BLaER1 treated with 17β-estradiol and CSF1 and Interleukin-3, amounts not matched to agents 10 nM and 100 nM (cell line): ENCODE results near the gene ADAMTS2.

Source experiments
- H3K27ac ChIP-seq, 11 experiments: shearing (Covaris generic); formaldehyde crosslinking; 2 replicates each; pipeline ENCODE4 v1.8.1; 2022
- H3K27me3 ChIP-seq, 11 experiments: shearing (Covaris generic); formaldehyde crosslinking; 2 replicates each; pipeline ENCODE4 v1.8.1; 2022
- H3K36me3 ChIP-seq, 11 experiments: shearing (Covaris generic); formaldehyde crosslinking; 2 replicates each; pipeline ENCODE4 v1.8.1; 2022
- H3K4me1 ChIP-seq, 10 experiments: shearing (Covaris generic); formaldehyde crosslinking; 2 replicates each; pipeline ENCODE4 v1.8.1; 2022
- H3K4me2 ChIP-seq, 11 experiments: shearing (Covaris generic); formaldehyde crosslinking; 2 replicates each; pipeline ENCODE4 v1.8.1; 2022
- H3K4me3 ChIP-seq, 10 experiments: shearing (Covaris generic); formaldehyde crosslinking; 2 replicates each; pipeline ENCODE4 v1.8.1; 2022
- H3K9ac ChIP-seq, 11 experiments: shearing (Covaris generic); formaldehyde crosslinking; 2 replicates each; pipeline ENCODE4 v1.8.1; 2022
- H3K9me3 ChIP-seq, 11 experiments: shearing (Covaris generic); formaldehyde crosslinking; replicated peaks in 1 of 11; 2 replicates each; pipeline ENCODE4 v1.8.1; 2022
- H4K20me1 ChIP-seq, 11 experiments: shearing (Covaris generic); formaldehyde crosslinking; 2 replicates each; pipeline ENCODE4 v1.8.1; 2022
- Cebpa-rat ChIP-seq, 11 experiments: shearing (Covaris generic); IDR thresholded peaks; 2 replicates each; pipeline ENCODE4 v1.8.1; 2022

The ADAMTS2 gene

GRCh38 chr5:179294891-179295777, 50.1 kb downstream of the ADAMTS2 start:
- H3K4me2 ChIP-seq = no peak overlapping the region
- H3K9me3 ChIP-seq = peaks cover 0 to 14% (median 4%) of the 10 kb centered on the region in 11 experiments; a peak in 4 of 22 replicates
- H3K4me1 ChIP-seq = peaks cover 2 to 14% (median 7%) of the 10 kb centered on the region in 10 experiments; a peak in 11 of 20 replicates
- no peaks in the 10 kb centered on the region for H4K20me1 ChIP-seq
- H3K36me3 ChIP-seq = no peaks in the 10 kb centered on the region
- H3K27ac ChIP-seq = no peak overlapping the region
- no peaks in the 10 kb centered on the region for H3K27me3 ChIP-seq
- H3K9ac ChIP-seq = no peak overlapping the region
- no peak for TF ChIP-seq Cebpa-rat (IDR thresholded peaks at IDR 0.05)
- H3K4me3 ChIP-seq = no peak overlapping the region

- Histone ChIP-seq H3K9me3 (peaks cover 0 to 10% (median 4%) of the 10 kb centered on the region in 11 experiments; a peak in 3 of 22 replicates), H3K27ac (no peak overlapping the region), H3K9ac (no peak overlapping the region), H3K4me2 (no peak overlapping the region), H3K36me3 (no peaks in the 10 kb centered on the region), H3K4me1 (peaks cover 8 to 22% (median 13%) of the 10 kb centered on the region in 10 experiments; a peak in 15 of 20 replicates), H4K20me1 (no peaks in the 10 kb centered on the region), H3K4me3 (no peak overlapping the region), H3K27me3 (no peaks in the 10 kb centered on the region)
- TF ChIP-seq Cebpa-rat (IDR thresholded peaks at IDR 0.05) = no peak
Observed at GRCh38 chr5:179294131-179294780, 51.0 kb downstream of the ADAMTS2 start.

DNA sequence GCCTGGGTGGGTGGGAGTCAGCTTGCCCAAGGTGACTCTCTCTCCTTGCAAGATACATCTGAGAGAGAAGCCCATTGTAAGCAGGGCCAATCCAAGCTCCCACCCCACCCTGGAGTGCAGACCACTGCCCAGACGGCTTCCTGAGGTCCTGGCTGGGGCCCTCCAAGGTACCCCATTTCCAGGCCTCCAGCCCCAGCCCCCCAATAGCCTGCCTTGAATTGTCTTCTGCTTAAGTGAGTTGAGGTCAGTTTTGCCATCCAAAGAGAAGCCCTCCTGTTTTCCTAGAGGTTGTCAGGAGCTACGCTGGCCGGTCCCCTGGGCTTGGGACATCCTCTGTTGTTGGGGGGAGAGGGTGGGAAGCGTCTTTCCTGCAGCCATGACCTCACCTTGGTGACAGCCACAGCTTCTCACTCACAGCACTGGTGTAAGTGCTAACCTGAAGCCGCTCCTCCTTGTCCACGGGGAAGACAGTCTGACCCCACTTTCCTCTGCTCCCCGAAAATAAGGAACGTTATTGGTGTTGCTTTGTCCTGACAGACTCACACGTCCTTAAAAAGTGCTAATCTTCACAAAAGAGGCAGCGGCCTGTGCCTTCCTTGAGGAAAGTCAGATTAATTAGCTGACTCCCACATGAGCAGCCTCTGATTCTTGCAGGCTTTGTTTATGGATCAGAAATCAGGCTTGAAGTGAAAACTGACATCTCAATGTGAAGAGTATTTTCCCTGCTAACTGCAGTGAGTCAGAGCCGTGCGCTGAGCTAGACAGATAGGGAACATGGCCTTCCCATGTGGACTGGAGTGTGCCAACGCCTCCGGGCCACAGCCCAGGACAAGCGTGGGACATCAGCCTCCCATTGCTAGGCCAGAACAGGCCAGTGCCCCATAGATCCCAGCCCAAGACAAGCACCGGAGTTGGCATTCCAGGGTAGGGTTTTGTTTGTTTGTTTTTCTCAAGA, 52.3 kb downstream of the ADAMTS2 start:
- Histone ChIP-seq H4K20me1 (peaks cover 0 to 10% (median 0%) of the 10 kb centered on the region in 11 experiments; a peak in 2 of 22 replicates), H3K4me3 (no peak overlapping the region), H3K4me2 (no peak overlapping the region), H3K9me3 (peaks cover 0 to 3% (median 0%) of the 10 kb centered on the region in 11 experiments; a peak in 1 of 22 replicates), H3K36me3 (no peaks in the 10 kb centered on the region), H3K27me3 (no peaks in the 10 kb centered on the region), H3K9ac (no peak overlapping the region), H3K4me1 (peaks cover 13 to 35% (median 24%) of the 10 kb centered on the region in 10 experiments; a peak in 19 of 20 replicates), H3K27ac (no peak overlapping the region)
- no peak for TF ChIP-seq Cebpa-rat (IDR thresholded peaks at IDR 0.05)

DNA sequence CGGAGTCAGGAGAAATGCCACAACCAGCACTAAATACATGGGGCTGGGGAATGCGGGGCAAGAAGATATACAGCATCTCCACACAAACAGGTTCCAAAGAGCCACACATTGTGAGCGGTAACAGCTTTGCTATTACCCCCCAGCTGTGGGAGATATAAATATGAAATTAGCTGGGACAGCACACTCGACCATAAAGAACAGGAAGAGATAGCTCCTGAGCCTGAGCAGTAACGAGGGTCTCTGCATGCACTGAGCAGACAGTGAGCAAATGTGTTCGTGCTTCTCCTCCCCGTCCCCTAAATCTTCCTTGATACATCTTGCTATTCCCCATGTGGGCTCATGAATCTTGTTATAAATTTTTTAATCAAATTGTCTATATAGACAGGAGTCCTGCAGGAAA, 53.1 kb downstream of the ADAMTS2 start:
- Histone ChIP-seq H3K27me3 (no peaks in the 10 kb centered on the region), H4K20me1 (peaks cover 0 to 16% (median 0%) of the 10 kb centered on the region in 11 experiments; a peak in 4 of 22 replicates), H3K4me3 (no peak overlapping the region), H3K4me2 (no peak overlapping the region), H3K9ac (no peak overlapping the region), H3K9me3 (no peaks in the 10 kb centered on the region), H3K4me1 (peaks cover 21 to 37% (median 32%) of the 10 kb centered on the region in 10 experiments; a peak in 19 of 20 replicates), H3K36me3 (no peaks in the 10 kb centered on the region), H3K27ac (no peak overlapping the region)
- TF ChIP-seq Cebpa-rat (IDR thresholded peaks at IDR 0.05) = no peak

DNA sequence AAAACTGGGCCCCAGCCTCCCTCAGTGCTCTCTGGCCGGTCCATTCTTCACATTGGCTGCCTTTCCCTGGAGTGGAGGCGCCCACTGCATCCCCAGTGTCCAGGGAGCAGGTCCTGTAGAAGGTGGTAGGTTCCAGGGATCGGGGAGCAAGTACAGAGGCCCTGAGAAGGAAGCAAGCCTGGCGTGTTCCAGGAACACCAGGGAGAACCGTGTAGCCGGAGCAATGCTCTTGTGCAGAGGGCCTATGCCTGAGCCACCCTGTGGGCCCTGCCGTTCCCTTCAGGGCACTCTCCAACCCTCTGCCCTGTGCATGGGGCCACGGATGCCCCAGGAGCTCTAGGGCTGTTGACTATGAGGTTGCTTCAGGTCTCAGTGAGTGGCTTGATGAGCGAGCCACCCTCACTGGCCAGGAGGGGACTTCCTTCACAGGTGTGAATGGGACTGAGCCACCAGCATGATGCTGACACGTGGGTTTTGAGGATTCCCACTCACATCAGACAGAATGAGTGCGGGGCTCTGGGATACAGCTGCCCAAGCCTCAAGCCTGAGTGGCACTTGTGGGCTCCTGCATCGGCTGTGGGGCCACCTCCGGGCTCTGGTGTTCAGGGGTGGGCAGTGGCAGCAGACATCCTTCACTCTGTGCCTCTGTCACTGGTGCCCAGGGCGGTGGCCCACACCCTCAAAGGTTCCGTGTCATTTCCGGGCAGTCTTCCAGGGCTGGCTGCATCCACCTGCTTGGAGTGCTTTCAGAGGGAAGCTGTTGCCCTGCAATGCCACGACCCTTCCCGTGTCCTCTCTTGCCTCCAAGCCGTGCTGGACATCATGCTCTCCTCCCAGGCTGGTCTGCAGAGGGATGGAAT, 54.4 kb downstream of the ADAMTS2 start:
- TF ChIP-seq Cebpa-rat (IDR thresholded peaks at IDR 0.05) = no peak
- Histone ChIP-seq H3K4me3 (no peak overlapping the region), H3K27ac (no peak overlapping the region), H3K4me1 (peaks cover 23 to 50% (median 44%) of the 10 kb centered on the region in 10 experiments; a peak in 19 of 20 replicates), H3K27me3 (no peaks in the 10 kb centered on the region), H3K9me3 (no peaks in the 10 kb centered on the region), H3K36me3 (no peaks in the 10 kb centered on the region), H4K20me1 (peaks cover 0 to 27% (median 0%) of the 10 kb centered on the region in 11 experiments; a peak in 7 of 22 replicates), H3K9ac (no peak overlapping the region), H3K4me2 (peak overlapping the region in 7 of 11 experiments; percentile 4 to 90 (median 27); a peak in 3 of 22 replicates)

- no peaks in the 10 kb centered on the region for H3K27me3 ChIP-seq
- peaks cover 23 to 61% (median 55%) of the 10 kb centered on the region in 10 experiments; a peak in 19 of 20 replicates for H3K4me1 ChIP-seq
- no peak for TF ChIP-seq Cebpa-rat (IDR thresholded peaks at IDR 0.05)
- H3K4me2 ChIP-seq = peak overlapping the region in 10 of 11 experiments; percentile 5 to 90 (median 60); a peak in 13 of 22 replicates
- peaks cover 0 to 30% (median 0%) of the 10 kb centered on the region in 11 experiments; a peak in 7 of 22 replicates for H4K20me1 ChIP-seq
- H3K4me3 ChIP-seq = no peak overlapping the region
- no peaks in the 10 kb centered on the region for H3K36me3 ChIP-seq
- no peak overlapping the region for H3K9ac ChIP-seq
- H3K27ac ChIP-seq = no peak overlapping the region
- no peaks in the 10 kb centered on the region for H3K9me3 ChIP-seq
Observed at GRCh38 chr5:179289756-179290385, 55.4 kb downstream of the ADAMTS2 start.

GRCh38 chr5:179288809-179289185, 56.5 kb downstream of the ADAMTS2 start:
- H3K9ac ChIP-seq = peak overlapping the region in 1 of 11 experiments; percentile 10; a peak in 1 of 22 replicates
- peaks cover 0 to 30% (median 0%) of the 10 kb centered on the region in 11 experiments; a peak in 7 of 22 replicates for H4K20me1 ChIP-seq
- H3K27ac ChIP-seq = no peak overlapping the region
- H3K4me1 ChIP-seq = peaks cover 23 to 66% (median 59%) of the 10 kb centered on the region in 10 experiments; a peak in 19 of 20 replicates
- H3K9me3 ChIP-seq = no peaks in the 10 kb centered on the region
- no peak overlapping the region for H3K4me3 ChIP-seq
- no peak for TF ChIP-seq Cebpa-rat (IDR thresholded peaks at IDR 0.05)
- H3K36me3 ChIP-seq = no peaks in the 10 kb centered on the region
- H3K27me3 ChIP-seq = no peaks in the 10 kb centered on the region
- peak overlapping the region in 8 of 11 experiments; percentile 46 to 90 (median 79); a peak in 14 of 22 replicates for H3K4me2 ChIP-seq
